HL-60 (cell line): ENCODE measurements around the gene NRARP.

ENCODE experiments used
- DNase-seq, 2 experiments: peaks; one replicate each; pipeline ENCODE4 v3.0.0-alpha.2; 2010 to 2020; ENCODE audit warnings: low read depth in 1 of 2, low spot score in 1 of 2
- H3K27ac ChIP-seq: fragments of 250-450 bp; sonication (Bioruptor Pico); replicated peaks from 2 replicates; pipeline ENCODE4 v1.5.1; 2020; ENCODE audit warnings: mild to moderate bottlenecking, moderate library complexity
- H3K27me3 ChIP-seq: fragments of 250-450 bp; sonication (Bioruptor Pico); 2 replicates; pipeline ENCODE4 v1.5.1; 2021; ENCODE audit warnings: mild to moderate bottlenecking, moderate library complexity; ENCODE audit not compliant: insufficient read depth, poor library complexity, severe bottlenecking
- H3K4me3 ChIP-seq: replicated peaks from 2 replicates; pipeline ENCODE4 v1.5.1; 2011; ENCODE audit warnings: mild to moderate bottlenecking, control low read depth, low read length; ENCODE audit not compliant: insufficient read depth
- GABPA ChIP-seq: IDR thresholded peaks from 2 replicates; pipeline ENCODE4 v1.6.1; 2012; ENCODE audit warnings: low read depth
- POLR2AphosphoS5 ChIP-seq: IDR thresholded peaks from 2 replicates; pipeline ENCODE4 v1.6.1; 2012; ENCODE audit warnings: low read depth
- SPI1 ChIP-seq: IDR thresholded peaks from 2 replicates; pipeline ENCODE4 v1.6.1; 2012; ENCODE audit warnings: low read depth, mild to moderate bottlenecking, borderline replicate concordance
- TF ChIP-seq, protein P1 (sequence below): IDR thresholded peaks from one replicate; pipeline ENCODE4 v1.5.1; 2011; ENCODE audit warnings: low read length, control low read depth, inconsistent platforms; ENCODE audit not compliant: insufficient read depth
- TF ChIP-seq, protein P2 (sequence below): IDR thresholded peaks from 2 replicates; pipeline ENCODE4 v1.6.1; 2012; ENCODE audit warnings: low read depth; ENCODE audit not compliant: insufficient replicate concordance

NRARP gene

GRCh38 chr9:137315581-137316011, 13.5 kb upstream of the NRARP start:
- Histone ChIP-seq H3K27ac (no peak overlapping the region), H3K4me3 (no peak overlapping the region), H3K27me3 (peaks cover 6% of the 10 kb centered on the region)
- no peak for DNase-seq
- no peak for TF ChIP-seq POLR2AphosphoS5
- TF ChIP-seq SPI1, result no peak
- TF ChIP-seq, protein P1, sequence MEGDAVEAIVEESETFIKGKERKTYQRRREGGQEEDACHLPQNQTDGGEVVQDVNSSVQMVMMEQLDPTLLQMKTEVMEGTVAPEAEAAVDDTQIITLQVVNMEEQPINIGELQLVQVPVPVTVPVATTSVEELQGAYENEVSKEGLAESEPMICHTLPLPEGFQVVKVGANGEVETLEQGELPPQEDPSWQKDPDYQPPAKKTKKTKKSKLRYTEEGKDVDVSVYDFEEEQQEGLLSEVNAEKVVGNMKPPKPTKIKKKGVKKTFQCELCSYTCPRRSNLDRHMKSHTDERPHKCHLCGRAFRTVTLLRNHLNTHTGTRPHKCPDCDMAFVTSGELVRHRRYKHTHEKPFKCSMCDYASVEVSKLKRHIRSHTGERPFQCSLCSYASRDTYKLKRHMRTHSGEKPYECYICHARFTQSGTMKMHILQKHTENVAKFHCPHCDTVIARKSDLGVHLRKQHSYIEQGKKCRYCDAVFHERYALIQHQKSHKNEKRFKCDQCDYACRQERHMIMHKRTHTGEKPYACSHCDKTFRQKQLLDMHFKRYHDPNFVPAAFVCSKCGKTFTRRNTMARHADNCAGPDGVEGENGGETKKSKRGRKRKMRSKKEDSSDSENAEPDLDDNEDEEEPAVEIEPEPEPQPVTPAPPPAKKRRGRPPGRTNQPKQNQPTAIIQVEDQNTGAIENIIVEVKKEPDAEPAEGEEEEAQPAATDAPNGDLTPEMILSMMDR, result no peak
- TF ChIP-seq GABPA, result no peak
- TF ChIP-seq, protein P2, sequence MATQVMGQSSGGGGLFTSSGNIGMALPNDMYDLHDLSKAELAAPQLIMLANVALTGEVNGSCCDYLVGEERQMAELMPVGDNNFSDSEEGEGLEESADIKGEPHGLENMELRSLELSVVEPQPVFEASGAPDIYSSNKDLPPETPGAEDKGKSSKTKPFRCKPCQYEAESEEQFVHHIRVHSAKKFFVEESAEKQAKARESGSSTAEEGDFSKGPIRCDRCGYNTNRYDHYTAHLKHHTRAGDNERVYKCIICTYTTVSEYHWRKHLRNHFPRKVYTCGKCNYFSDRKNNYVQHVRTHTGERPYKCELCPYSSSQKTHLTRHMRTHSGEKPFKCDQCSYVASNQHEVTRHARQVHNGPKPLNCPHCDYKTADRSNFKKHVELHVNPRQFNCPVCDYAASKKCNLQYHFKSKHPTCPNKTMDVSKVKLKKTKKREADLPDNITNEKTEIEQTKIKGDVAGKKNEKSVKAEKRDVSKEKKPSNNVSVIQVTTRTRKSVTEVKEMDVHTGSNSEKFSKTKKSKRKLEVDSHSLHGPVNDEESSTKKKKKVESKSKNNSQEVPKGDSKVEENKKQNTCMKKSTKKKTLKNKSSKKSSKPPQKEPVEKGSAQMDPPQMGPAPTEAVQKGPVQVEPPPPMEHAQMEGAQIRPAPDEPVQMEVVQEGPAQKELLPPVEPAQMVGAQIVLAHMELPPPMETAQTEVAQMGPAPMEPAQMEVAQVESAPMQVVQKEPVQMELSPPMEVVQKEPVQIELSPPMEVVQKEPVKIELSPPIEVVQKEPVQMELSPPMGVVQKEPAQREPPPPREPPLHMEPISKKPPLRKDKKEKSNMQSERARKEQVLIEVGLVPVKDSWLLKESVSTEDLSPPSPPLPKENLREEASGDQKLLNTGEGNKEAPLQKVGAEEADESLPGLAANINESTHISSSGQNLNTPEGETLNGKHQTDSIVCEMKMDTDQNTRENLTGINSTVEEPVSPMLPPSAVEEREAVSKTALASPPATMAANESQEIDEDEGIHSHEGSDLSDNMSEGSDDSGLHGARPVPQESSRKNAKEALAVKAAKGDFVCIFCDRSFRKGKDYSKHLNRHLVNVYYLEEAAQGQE, result no peak

DNA sequence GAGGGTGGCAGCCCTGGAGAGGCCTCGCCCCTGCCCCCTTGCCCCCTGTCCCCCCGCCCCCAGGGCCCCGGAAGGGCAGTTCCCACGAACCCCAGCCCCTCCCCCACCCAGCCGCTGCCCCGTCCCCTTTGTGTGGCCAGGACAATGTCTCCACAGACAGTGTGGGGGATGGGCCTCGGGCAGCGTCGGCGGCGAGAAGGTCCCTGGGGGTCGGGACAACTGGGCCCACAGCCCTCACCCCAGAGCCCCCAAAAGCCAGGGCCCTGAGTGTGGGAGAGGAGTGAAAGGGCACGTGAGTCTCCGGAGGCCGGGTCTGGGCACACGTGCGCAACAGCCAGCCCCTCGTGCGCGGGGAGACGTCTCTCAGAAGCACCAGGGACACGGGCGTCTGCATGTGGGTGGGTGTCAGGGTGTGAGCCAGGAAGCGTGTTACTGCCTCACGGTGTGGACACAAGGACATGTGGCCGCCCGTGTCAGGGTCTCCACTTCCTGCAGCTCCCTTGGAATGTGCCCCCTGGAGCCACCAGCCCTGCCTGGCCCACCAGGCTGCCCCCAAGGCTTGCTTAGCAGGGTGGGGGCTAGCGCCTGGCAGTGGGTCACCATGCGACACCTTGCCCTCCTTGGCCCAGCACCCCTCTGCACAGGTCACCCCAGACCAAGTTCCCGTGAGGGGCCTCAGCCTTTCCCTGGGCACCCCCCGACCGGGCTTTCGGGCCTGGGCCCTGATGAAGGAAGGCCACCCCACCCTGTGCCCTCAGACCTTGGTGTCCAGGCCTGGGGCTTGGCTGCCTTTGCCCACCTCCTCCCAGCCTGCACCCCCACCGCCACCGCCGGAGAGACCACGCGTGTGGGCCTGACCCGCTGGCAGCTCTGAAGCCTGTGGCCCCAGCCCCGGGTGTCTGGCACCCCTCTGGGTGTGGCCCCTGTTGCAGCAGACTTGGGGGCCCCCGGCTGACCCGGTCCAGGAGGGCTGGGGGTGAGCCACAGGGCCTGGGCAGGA, 12.8 kb upstream of the NRARP start:
- TF ChIP-seq SPI1 (no peak), GABPA (no peak), POLR2AphosphoS5 (no peak)
- TF ChIP-seq, protein P2, result no peak
- TF ChIP-seq, protein P1, result no peak
- Histone ChIP-seq H3K4me3 (no peak overlapping the region), H3K27me3 (peaks cover 6% of the 10 kb centered on the region), H3K27ac (no peak overlapping the region)
- DNase-seq, result no peak

- no peak overlapping the region for H3K27ac ChIP-seq
- H3K27me3 ChIP-seq, result peaks cover 6% of the 10 kb centered on the region
- H3K4me3 ChIP-seq, result no peak overlapping the region
- DNase-seq, result no peak
- no peak for TF ChIP-seq POLR2AphosphoS5
Measured at GRCh38 chr9:137313956-137314560, 12.0 kb upstream of the NRARP start.

- DNase-seq, result no peak
- TF ChIP-seq SPI1 (no peak), POLR2AphosphoS5 (no peak), GABPA (no peak)
- TF ChIP-seq, protein P1, result no peak
- TF ChIP-seq, protein P2, result no peak
- H3K27ac ChIP-seq, result no peak overlapping the region
- H3K4me3 ChIP-seq, result no peak overlapping the region
- peaks cover 6% of the 10 kb centered on the region for H3K27me3 ChIP-seq
Measured at GRCh38 chr9:137313326-137313936, 11.4 kb upstream of the NRARP start.
